Neural progenitor cell (in vitro differentiated cells): ENCODE measurements around the gene PDP2. TPM values are rescaled to one million over a fixed set of nuclear protein-coding genes. Genes with fewer than 3 reads are reported as not detected.

Source experiments
- DNase-seq: peaks from one replicate; pipeline ENCODE4 v3.0.0-alpha.2; 2016; ENCODE audit warnings: low spot score
- H2AFZ ChIP-seq: fragments of 200-600 bp; sonication (generic); replicated peaks from 2 replicates; pipeline ENCODE4 v1.6.1; 2016; ENCODE audit warnings: antibody characterized with exemption
- H3F3A ChIP-seq: fragments of 200-600 bp; sonication (generic); 2 replicates; pipeline ENCODE4 v1.6.1; 2016; ENCODE audit warnings: antibody characterized with exemption, low read depth
- H3K27ac ChIP-seq: fragments of 200-600 bp; sonication (generic); 2 replicates; pipeline ENCODE4 v1.5.1; 2016; ENCODE audit warnings: mild to moderate bottlenecking
- H3K27me3 ChIP-seq: fragments of 200-600 bp; sonication (generic); 2 replicates; pipeline ENCODE4 v1.6.1; 2016; ENCODE audit warnings: mild to moderate bottlenecking, moderate library complexity
- H3K36me3 ChIP-seq: fragments of 200-600 bp; sonication (generic); 2 replicates; pipeline ENCODE4 v1.5.1; 2016
- H3K4me1 ChIP-seq: fragments of 200-600 bp; sonication (generic); 2 replicates; pipeline ENCODE4 v1.6.1; 2016; ENCODE audit warnings: mixed run types
- H3K4me2 ChIP-seq: fragments of 200-600 bp; sonication (generic); 2 replicates; pipeline ENCODE4 v1.6.1; 2016
- H3K4me3 ChIP-seq: fragments of 200-600 bp; sonication (generic); 2 replicates; pipeline ENCODE4 v1.5.1; 2016
- H3K79me2 ChIP-seq: fragments of 200-600 bp; sonication (generic); 2 replicates; pipeline ENCODE4 v1.6.1; 2016; ENCODE audit warnings: low read depth
- H3K9ac ChIP-seq: fragments of 200-600 bp; sonication (generic); 2 replicates; pipeline ENCODE4 v1.6.1; 2016
- H3K9me3 ChIP-seq: fragments of 200-600 bp; sonication (generic); 2 replicates; pipeline ENCODE4 v1.5.1; 2016; ENCODE audit warnings: low read depth
- H4K20me1 ChIP-seq: fragments of 200-600 bp; sonication (generic); 2 replicates; pipeline ENCODE4 v1.6.1; 2016; ENCODE audit warnings: low read depth
- H3K27ac Mint-ChIP-seq: 3 replicates; pipeline ENCODE4 v1.8.0; 2021; ENCODE audit warnings: mixed read lengths
- H3K27me3 Mint-ChIP-seq: 2 replicates; pipeline ENCODE4 v1.8.0; 2022; ENCODE audit warnings: low read depth, mild to moderate bottlenecking, inconsistent platforms, moderate library complexity, mixed read lengths; ENCODE audit not compliant: insufficient read depth
- H3K36me3 Mint-ChIP-seq: 3 replicates; pipeline ENCODE4 v1.8.0; 2021; ENCODE audit warnings: mixed read lengths
- H3K4me1 Mint-ChIP-seq: 3 replicates; pipeline ENCODE4 v1.8.0; 2021; ENCODE audit warnings: mixed read lengths
- H3K4me3 Mint-ChIP-seq: 3 replicates; pipeline ENCODE4 v1.8.0; 2021; ENCODE audit warnings: mild to moderate bottlenecking, moderate library complexity, mixed read lengths
- H3K9me3 Mint-ChIP-seq: 3 replicates; pipeline ENCODE4 v1.8.0; 2020; ENCODE audit warnings: mixed read lengths
- CTCF ChIP-seq: fragments of 200-600 bp; sonication (generic); IDR thresholded peaks from 2 replicates; pipeline ENCODE4 v1.5.1; 2017; ENCODE audit warnings: antibody characterized with exemption, mild to moderate bottlenecking
- EZH2 ChIP-seq: fragments of 200-600 bp; sonication (generic); IDR thresholded peaks from 2 replicates; pipeline ENCODE4 v1.6.1; 2017; ENCODE audit warnings: antibody characterized with exemption, mild to moderate bottlenecking, moderate library complexity
- EZH2phosphoT487 ChIP-seq: fragments of 200-600 bp; sonication (generic); IDR thresholded peaks from 2 replicates; pipeline ENCODE4 v1.6.1; 2017; ENCODE audit warnings: antibody characterized with exemption
- total RNA-seq: library from RNA; depleted of rRNA; stranded (reverse); fragments of >200 nt; gene quantifications from 2 replicates; pipeline ENCODE4 v1.2.3, GENCODE V29; 2015; ENCODE audit warnings: low replicate concordance

PDP2 gene
- total RNA-seq, 1 donor from 2014 or later, result 6.6 TPM

- no peaks in the 10 kb centered on the region for H3K9me3 Mint-ChIP-seq
- Histone ChIP-seq H3K36me3 (no peaks in the 10 kb centered on the region), H3K27ac (no peak overlapping the region)
These were observed 34.7 kb downstream of the PDP2 start for GRCh38 chr16:66915041-66915440.

GRCh38 chr16:66916518-66916917 is 36.2 kb downstream of the PDP2 start:
- TF ChIP-seq CTCF, result no peak
- TF ChIP-seq EZH2, result no peak
- no peak for TF ChIP-seq EZH2phosphoT487

More at GRCh38 chr16:66915041-66915440, 34.7 kb downstream of the PDP2 start:
- Mint-ChIP-seq H3K27me3 (peaks cover 9% of the 10 kb centered on the region), H3K27ac (peak overlapping the region; percentile 9), H3K36me3 (no peaks in the 10 kb centered on the region), H3K4me1 (peaks cover 29% of the 10 kb centered on the region), H3K4me3 (peak overlapping the region; percentile 1)
- no peaks in the 10 kb centered on the region for H3K9me3 ChIP-seq
- H3K4me1 ChIP-seq, result no peaks in the 10 kb centered on the region
- no peak overlapping the region for H2AFZ ChIP-seq
- peaks cover 12% of the 10 kb centered on the region for H3K27me3 ChIP-seq
- H3K9ac ChIP-seq, result no peak overlapping the region
- H3K79me2 ChIP-seq, result no peaks in the 10 kb centered on the region
- H3K4me2 ChIP-seq, result no peak overlapping the region
- H3F3A ChIP-seq, result no peaks in the 10 kb centered on the region
- TF ChIP-seq EZH2phosphoT487 (no peak), CTCF (no peak), EZH2 (no peak)
- no peak for DNase-seq
- no peaks in the 10 kb centered on the region for H4K20me1 ChIP-seq
- H3K4me3 ChIP-seq, result no peak overlapping the region

DNA sequence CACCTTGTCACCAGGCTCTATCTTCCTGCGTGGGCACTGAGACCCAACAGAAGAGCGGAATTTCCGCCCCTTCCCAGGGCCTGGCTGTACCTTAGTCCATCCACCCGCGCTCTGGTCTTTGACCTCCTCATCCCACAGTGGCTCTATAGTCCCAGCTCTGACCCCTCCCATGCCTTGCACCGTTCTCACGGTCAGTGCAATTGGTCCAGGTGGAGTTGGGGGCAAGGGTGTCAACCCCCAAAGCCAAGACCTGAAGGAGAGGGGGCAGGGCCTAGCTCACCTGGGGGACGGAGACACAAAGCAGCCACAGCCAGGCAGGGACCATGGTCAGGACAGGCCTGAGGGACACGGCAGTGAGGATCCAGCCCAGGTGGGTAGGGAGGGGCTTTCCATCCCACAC is 37.4 kb downstream of the PDP2 start:
- H3K9me3 ChIP-seq, result no peaks in the 10 kb centered on the region
- H3K9ac ChIP-seq, result no peak overlapping the region
- no peaks in the 10 kb centered on the region for H4K20me1 ChIP-seq
- no peak for TF ChIP-seq EZH2phosphoT487
- no peak for TF ChIP-seq CTCF
- TF ChIP-seq EZH2, result no peak
- Mint-ChIP-seq H3K4me3 (no peak overlapping the region), H3K4me1 (peaks cover 32% of the 10 kb centered on the region), H3K27ac (no peak overlapping the region), H3K27me3 (peaks cover 9% of the 10 kb centered on the region), H3K36me3 (no peaks in the 10 kb centered on the region), H3K9me3 (no peaks in the 10 kb centered on the region)
- peaks cover 26% of the 10 kb centered on the region for H3K27me3 ChIP-seq
- no peak overlapping the region for H3K4me3 ChIP-seq
- H2AFZ ChIP-seq, result no peak overlapping the region
- no peaks in the 10 kb centered on the region for H3F3A ChIP-seq
- H3K27ac ChIP-seq, result no peak overlapping the region
- DNase-seq, result no peak
- no peaks in the 10 kb centered on the region for H3K4me1 ChIP-seq
- H3K4me2 ChIP-seq, result no peak overlapping the region
- no peaks in the 10 kb centered on the region for H3K79me2 ChIP-seq
- H3K36me3 ChIP-seq, result no peaks in the 10 kb centered on the region

More at GRCh38 chr16:66916518-66916917, 36.2 kb downstream of the PDP2 start:
- Histone ChIP-seq H2AFZ (no peak overlapping the region), H3K27ac (no peak overlapping the region), H4K20me1 (no peaks in the 10 kb centered on the region), H3K4me2 (no peak overlapping the region), H3F3A (no peaks in the 10 kb centered on the region), H3K79me2 (no peaks in the 10 kb centered on the region), H3K9me3 (no peaks in the 10 kb centered on the region), H3K27me3 (peaks cover 23% of the 10 kb centered on the region), H3K4me1 (no peaks in the 10 kb centered on the region), H3K36me3 (no peaks in the 10 kb centered on the region), H3K4me3 (no peak overlapping the region), H3K9ac (no peak overlapping the region)
- H3K27me3 Mint-ChIP-seq, result peaks cover 12% of the 10 kb centered on the region
- no peak for DNase-seq
- no peak overlapping the region for H3K4me3 Mint-ChIP-seq
- no peaks in the 10 kb centered on the region for H3K36me3 Mint-ChIP-seq
- peak overlapping the region; percentile 32 for H3K27ac Mint-ChIP-seq
- peaks cover 33% of the 10 kb centered on the region for H3K4me1 Mint-ChIP-seq
- no peaks in the 10 kb centered on the region for H3K9me3 Mint-ChIP-seq
